GM18507 (cell line): ENCODE data around the gene TXNRD1.

ENCODE experiments used
- DNase-seq: peaks from one replicate; pipeline ENCODE4 v3.0.0; 2011; ENCODE audit warnings: low read depth; ENCODE audit not compliant: insufficient read length; ENCODE audit errors: extremely low spot score
- FAIRE-seq: peaks from 2 replicates; lab custom pipeline; 2011; peaks lifted over from hg19 to GRCh38; lab: Jason Lieb, UNC

TXNRD1 gene

DNA sequence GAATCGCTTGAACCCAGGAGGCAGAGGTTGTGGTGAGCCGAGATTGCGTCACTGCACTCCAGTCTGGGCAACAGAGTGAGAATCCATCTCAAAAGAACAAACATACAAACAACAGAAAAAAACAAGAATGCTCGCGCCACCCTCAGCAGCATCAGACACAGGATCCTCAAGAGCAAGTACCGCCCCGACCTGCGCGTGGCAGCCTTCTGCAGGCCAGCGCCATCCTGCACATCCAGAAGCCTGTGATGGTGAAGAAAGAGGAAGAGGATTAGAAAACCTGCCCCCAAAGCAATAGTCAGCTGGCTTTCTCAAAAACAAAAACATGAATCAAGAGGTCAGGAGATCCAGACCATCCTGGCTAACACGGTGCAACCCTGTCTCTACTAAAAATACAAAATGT is 57.9 kb downstream of the TXNRD1 start:
- no peak for FAIRE-seq
- DNase-seq: no peak

DNA sequence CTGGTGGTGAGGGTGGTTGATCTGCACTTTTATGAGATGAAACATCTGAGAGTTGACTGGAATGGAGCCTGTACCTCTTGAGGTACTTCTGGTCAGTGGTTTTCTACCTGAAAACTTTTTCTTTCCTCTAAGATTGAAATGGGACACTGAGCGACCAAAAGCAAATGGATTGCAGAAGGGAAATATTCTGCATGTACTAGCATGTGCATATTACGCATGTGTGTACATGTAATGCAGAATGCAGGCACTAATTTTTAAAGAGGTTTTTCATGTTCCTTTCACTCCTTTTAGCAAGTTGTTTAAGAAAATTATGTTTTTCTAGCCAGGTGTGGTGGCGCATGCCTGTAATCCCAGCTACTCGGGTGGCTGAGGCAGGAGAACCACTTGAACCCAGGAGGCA is 59.2 kb downstream of the TXNRD1 start:
- FAIRE-seq (no peak), DNase-seq (no peak)

DNA sequence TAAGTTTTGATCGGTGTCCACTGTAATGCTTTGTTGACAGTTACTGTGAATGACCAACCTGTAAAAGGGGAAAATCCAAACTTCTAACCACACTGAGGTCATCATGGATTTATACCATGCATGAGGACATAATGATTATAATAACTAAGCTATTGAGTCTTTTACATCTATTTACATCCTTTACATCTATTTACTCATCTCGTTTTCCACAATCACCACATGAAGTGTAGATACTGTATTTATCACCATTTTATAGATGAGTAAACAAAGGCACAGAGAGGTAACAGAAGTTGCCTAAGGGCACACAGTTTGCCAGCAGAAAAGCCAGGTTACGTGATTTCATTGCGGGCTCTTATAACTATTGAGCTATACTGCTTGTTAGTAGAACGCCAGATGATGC is 60.1 kb downstream of the TXNRD1 start:
- no peak for DNase-seq

DNA sequence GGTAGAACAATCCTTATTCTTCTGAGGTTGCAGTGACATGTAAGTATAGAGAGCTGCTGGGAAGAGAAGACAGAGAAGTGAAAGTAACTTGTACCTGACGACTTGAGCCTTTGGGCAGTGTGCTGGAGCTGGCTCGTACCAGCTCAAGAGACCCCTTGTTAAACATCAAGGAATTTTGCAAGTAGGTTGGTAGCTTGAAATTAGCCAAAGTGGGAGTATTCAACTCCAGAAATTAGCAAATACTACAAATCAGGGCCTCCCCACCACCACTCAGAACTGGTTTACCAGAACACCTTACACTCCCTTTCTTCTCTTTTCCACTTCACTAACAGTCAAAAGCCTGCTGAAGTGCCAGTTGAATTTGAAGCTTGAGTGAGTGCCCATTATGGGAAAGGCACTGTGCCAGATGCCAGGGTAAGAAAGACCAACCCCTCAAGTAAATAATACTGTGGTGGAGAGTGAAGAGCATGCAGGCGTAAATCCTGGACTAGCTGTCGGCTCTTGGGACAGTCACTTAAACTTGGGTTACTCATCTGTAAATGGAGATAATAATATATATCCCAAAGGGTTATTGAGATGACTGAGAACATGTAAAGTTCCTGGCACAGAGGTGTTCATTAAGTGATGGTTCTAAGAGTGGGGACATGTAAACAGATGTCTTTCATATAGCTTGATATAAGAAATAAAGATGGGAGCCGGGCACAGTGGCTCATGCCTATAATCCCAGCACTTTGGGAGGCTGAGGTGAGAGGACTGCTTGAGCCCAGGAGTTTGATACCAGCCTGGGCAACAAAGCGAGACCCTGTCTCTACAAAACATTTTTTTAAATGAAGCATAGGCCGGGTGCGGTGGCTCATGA is 60.9 kb downstream of the TXNRD1 start:
- DNase-seq: no peak

More for the DNA sequence above, 60.1 kb downstream of the TXNRD1 start:
- no peak for FAIRE-seq

DNA sequence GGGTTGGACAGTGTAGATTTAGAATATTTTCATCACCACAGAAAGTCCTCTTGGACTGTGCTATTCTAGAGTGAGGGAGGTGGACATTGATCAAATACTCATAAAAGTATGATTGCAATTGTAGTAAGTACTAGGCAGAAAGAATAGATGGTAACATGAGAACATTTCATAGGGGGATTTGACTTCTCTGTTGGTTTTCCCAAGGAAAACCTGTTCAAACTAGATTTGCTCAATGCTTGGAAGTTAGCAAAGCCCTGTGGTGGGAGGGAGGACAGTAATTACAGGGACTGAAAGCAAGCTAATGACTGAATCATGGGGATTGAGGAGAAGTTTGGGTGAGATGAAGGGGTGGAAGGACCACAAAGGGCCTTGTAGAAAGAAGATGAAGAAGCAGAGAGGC is 63.6 kb downstream of the TXNRD1 start:
- no peak for FAIRE-seq
- no peak for DNase-seq

More for the DNA sequence above, 60.9 kb downstream of the TXNRD1 start:
- FAIRE-seq: peak; percentile 70

DNA sequence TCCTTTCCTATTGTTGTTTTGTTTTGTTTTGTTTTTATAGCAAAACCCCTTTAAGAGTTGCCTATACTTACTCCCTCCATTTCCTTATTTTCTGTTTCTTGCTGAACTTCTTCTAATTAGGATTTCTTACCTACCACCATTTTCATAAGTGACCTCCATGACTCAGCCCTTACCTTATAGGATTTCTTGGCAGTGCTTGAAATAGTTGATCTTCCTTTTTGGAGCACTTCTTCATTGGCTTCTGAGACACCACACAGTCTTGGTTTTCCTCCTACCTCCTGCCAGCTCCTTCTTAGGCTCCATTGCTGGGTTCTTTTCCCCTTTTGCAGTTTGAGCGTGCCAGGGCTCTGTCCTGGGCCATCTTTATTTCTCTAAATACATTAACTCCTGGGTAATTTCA is 64.5 kb downstream of the TXNRD1 start:
- FAIRE-seq: no peak

DNA sequence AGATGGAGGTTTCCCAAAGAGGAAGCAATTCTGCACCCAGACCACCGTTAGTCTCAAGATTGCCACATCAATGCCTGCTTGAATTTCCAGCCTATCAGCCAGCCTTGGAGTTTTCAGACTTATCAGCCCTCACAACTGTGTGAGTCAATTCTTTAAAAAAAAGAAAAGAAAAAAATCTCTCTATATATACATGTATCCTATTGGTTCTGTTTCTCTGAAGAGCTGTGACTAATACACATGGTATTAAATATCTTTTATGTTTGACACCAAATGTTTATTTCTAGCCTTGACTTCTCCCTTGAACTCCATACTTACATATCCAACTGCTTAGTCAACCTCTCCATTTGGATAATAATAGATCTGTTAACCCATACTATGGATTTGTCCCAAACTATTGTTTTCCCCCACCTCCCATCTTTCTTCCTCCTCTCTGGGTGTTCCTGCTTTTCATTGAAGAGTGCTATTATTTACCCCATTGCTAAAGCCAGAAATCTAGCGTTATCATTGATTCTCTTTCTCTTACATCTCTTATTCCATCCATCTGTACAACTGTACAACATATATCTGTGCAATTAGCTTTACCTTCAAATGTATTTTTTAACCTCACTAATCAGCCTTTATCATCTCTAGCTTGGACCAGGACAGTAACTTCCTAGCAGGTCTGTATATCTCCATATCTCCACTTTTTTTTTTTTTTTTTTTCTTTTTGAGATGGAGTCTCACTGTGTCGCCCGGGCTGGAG is 65.3 kb downstream of the TXNRD1 start:
- DNase-seq (no peak), FAIRE-seq (no peak)

More for the DNA sequence above, 64.5 kb downstream of the TXNRD1 start:
- DNase-seq: no peak

DNA sequence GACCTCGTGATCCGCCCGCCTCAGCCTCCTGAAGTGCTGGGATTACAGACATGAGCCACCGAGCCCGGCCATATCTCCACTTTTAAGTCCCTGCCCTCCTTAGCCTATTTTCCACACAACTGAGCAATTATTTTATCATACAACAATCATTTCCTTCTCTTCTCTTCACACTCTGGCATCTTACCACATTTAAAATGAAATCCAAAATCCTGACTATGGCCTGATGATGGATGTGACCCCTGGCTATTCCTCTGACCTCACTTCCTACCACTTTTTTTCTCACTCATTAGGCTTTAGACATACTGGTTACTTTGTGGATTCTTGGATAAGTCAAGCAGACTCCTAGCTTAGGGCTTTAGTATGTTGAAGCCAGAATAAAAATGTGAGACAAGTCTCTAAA is 66.1 kb downstream of the TXNRD1 start:
- no peak for FAIRE-seq
- DNase-seq: no peak

DNA sequence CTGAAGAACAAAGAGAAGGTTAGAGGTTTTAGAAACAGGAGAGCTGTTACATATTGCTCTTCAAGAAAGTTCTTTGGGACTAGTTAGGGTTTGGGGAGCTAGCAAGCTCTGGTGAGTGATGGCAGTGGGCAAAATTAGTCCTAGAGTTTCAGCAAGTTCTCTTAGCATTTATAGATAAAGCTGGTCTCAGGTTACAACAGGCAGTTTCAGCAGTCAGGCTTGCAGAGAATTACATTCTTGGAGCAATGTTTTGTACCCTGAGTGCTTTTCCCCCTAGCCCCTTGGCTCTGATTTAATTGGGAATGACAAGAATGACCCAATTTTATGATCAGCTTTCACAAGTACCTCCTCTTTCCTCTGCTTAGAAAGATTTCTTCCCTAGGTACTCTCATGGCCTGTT is 66.5 kb downstream of the TXNRD1 start:
- FAIRE-seq (no peak), DNase-seq (no peak)

DNA sequence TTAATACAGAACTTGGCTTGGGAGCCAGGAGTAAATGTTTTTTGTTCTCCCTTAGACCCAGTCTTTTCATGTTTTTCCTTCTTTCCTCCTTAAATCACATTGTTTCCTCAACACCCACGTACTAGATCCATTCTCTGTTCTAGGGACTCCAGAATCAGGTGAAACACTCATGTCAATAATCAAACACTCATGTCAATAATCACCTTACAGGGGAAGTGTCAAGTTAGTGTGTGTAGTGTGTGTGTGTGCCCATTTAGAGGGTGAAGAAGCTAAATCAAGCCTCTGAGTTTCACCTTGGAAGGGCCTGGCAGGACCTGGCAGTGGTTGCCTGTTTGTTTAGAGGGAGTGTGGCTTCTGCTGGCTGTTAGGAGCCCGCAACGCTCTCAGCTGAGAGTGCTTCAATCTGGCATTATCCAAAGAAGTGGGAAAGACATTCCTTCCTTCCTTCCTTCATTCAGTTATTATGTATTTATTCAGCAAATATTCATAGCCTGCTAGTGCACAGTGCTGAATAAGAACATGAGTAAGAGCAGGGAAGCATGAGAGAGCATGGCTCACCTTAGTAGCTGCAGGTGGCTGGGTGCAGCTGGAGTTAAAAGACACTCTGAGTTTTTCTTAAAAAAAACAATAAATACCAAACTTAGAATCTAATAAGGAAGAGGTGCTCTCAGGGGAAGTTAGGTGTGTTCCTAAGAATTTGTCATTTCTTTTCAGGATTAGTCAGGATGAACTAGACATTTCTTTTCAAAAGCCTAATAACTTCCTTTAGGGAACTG is 70.3 kb downstream of the TXNRD1 start:
- DNase-seq: no peak

DNA sequence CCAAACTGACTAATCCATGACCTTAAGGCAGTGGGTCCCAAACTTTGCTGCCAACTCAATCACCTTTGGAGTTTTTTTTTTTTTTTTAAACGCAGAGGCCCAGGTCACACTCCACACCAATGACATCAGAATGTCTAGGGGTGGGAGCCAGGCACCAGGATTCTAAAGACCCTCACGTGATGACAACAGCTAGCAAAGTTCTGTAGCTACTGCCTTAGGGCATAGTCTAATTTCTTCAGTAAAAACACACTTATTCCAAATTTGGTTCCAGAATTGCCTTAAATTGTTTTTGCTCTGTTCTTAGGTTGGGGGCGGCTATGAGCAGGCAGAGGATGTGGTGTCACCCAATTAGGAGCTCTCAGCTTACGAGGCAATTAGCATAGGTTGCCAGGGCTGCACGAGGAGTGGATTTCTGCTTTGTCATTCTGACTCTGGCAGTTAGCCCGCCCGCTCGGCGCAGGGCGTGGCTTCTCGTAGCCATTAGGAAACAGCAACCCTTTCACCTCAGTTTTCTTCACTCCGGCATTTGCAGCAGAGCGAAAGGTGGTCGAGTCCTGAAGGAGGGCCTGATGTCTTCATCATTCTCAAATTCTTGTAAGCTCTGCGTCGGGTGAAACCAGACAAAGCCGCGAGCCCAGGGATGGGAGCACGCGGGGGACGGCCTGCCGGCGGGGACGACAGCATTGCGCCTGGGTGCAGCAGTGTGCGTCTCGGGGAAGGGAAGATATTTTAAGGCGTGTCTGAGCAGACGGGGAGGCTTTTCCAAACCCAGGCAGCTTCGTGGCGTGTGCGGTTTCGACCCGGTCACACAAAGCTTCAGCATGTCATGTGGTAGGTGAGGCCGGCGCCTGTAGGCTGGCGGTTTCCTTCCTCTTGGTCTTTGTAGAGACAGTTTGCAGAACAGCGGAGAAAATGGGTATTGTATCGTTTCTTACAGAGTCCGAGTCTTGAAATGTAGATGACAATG is 71.2 kb downstream of the TXNRD1 start:
- DNase-seq: peak; percentile 74
- FAIRE-seq: peak; percentile 95

More for the DNA sequence above, 70.3 kb downstream of the TXNRD1 start:
- FAIRE-seq: no peak

DNA sequence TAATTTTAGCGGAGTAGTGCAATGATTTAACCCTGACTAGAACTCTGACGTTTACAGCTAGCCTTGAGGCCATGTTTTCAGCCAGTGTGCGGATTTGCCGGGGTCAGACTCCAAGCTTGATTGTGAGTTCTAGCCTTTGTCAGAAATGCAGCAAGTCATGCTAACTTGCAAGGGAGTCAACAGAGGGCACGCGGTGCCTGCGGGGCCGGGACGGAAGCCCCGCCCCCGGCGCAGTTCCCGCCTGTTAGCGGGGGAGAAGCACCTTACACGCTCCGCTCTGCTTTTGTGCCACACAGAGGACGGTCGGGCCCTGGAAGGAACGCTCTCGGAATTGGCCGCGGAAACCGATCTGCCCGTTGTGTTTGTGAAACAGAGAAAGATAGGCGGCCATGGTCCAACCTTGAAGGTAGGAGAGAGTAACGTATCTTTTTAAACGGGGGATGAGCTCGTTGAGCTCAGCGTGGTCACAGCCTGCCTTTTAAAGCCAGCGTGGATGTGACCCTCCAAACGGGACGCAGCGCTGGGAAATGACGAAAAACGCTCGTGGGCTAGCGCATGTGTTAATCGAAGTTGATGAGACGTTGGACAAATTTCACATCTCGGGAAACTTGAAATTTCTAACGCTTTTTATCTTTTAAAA is 73.2 kb downstream of the TXNRD1 start:
- FAIRE-seq (peak; percentile 82), DNase-seq (peak; percentile 75)

DNA sequence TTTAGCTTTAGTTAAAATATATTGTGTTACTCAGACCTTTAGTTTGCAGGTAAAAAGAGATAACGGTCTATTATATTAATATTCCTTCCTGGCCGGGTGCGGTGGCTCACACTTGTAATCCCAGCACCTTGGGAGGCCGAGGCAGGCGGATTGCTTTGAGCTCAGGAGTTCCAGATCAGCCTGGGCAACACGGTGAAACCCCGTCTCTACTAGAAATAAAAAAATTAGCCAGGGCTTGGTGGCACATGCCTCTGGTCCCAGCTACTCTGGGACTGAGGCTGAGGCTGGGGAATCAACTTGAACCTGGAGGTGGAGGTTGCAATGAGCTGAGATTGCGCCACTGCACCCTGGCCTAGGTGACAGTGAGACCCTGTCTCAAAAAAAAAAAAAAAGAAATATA is 74.7 kb downstream of the TXNRD1 start:
- FAIRE-seq (no peak), DNase-seq (no peak)

DNA sequence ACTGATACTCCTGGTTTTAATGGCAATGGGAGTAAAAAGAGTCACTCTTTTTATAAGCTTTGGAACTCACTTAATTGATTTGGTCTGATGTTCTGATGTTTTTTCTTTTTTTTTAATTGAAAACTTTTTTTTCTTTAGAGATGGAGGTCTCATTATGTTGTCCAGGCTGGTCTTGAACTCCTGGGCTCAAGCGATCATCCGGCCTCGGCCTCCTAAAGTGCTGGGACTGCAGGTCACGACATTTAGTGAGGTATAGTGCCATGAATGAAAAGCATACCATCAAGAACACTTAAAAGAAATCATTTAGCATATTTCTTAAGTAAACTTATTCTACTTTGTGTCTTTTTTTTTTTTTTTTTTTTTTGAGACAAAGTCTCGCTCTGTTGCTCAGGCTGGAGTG is 75.3 kb downstream of the TXNRD1 start:
- no peak for DNase-seq
- FAIRE-seq: no peak

DNA sequence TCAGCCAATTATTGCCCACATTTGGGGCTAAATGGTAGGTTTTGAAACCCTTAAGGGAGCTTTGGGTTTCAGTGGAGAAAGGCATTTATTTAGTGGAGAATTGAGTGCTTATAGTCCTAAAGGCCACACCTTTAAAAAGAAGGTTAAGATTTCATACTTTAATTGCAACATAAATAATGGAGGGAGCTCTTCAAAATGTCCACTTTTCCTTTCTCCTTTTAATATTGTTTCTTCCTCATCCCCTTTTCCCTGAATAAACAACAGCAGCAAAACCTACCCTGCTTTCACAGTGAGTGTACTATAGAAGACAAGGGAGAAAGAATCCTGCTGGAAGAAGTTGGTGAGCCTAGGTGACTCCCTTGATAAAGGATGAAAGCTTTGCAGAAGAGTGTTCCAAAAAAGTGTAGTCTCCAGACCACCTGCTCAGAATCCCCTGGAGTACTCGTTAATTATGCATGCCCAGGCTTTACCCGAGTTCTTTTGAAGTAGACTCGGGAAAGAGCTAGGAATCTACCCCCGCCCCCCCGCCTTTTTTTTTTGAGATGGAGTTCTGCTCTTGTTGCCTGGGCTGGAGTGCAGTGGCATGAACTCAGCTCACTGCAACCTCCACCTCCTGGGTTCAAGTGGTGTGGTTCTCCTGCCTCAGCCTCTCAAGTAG is 76.4 kb downstream of the TXNRD1 start:
- no peak for FAIRE-seq

DNA sequence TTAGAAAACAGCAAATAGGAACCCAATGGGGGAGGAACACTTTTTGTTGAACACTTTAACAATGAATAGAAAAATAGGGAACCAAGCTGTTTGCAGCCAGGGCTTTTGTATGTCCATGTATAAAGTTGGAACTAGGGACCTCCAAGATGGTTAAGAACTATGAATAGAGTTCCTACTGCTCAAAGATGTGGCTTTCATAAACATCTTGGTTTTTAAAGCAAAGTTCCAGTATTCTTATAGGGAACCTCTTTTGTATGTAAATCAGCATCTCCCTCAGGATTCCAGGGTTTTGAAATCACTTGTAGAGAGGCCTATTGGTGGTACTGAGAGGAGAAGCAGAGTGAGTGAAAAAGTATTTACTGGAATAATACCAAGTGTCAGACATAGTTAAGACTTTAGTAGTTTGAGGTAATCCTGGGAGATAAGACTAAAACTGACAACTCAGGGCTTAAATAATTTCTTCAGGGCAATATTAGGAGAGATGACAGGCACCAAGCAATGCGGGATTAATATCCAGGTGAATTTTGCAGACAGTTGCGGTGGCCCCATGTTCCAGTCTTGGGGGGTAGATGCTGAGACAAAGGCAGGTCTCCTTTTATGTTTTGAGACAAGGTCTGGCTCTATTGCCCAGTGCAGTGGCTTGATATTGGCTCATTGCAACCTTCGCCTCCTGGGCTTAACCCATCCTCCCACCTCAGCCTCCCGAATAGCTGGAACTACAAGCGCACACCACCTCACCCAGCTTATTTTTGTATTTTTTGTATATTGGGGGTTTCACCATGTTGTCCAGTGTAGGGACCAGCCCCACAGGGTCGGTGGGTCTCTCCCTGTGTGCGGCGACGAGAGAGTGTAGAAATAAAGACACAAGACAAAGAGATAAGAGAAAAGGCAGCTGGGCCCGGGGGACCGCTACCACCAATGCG is 77.6 kb downstream of the TXNRD1 start:
- no peak for DNase-seq
- FAIRE-seq: no peak

More for the DNA sequence above, 76.4 kb downstream of the TXNRD1 start:
- no peak for DNase-seq
